ENCODE data around the gene PEAK3. TPM values are rescaled to one million over a fixed set of nuclear protein-coding genes. Genes with fewer than 3 reads are reported as not detected.
A peak's percentile ranks its signal among the peaks of the same experiment; 100 is the strongest.

The PEAK3 gene
- total and polyA plus RNA-seq, 3 experiments from 2014 or later: 0.79 TPM; not detected in 2

GRCh38 chr19:2277138-2277537 lies 4.8 kb downstream of the PEAK3 start:
- peak overlapping the region in 3 of 8 donors; percentile 43 to 83 (median 63) for H3K27ac Mint-ChIP-seq
- H3K27me3 Mint-ChIP-seq: no peaks in the 10 kb centered on the region
- H3K4me3 Mint-ChIP-seq: peak overlapping the region in 3 of 7 donors; percentile 41 to 80 (median 75)
- Histone ChIP-seq H3K27me3 (ENCODE audit: insufficient read depth, low read length, poor library complexity, severe bottlenecking) (no peaks in the 10 kb centered on the region), H3K4me3 (ENCODE audit: low read length) (no peak overlapping the region), H3K27ac (ENCODE audit: low read depth, low read length) (no peak overlapping the region), H3K9me3 (ENCODE audit: low read length) (no peaks in the 10 kb centered on the region), H3K4me1 (ENCODE audit: insufficient read depth, low read length) (peaks cover 33% of the 10 kb centered on the region), H3K36me3 (ENCODE audit: insufficient read depth, low read length) (peaks cover 6% of the 10 kb centered on the region)
- no peak for DNase-seq
- peaks cover 24 to 42% (median 28%) of the 10 kb centered on the region in 3 donors for H3K4me1 Mint-ChIP-seq
- POLR2A ChIA-PET: interaction anchor here (2.2 kb wide), 1 partner anchor 12 kb away, joined by 11 read pairs; no protein-coding TSS in a partner anchor
- peaks cover 0 to 34% (median 4%) of the 10 kb centered on the region in 3 donors for H3K36me3 Mint-ChIP-seq
- CTCF ChIA-PET: interaction anchor here (0.8 to 1.6 kb wide), 4 partner anchors 9 to 334 kb away, joined by 3 to 4 read pairs (median 3); no protein-coding TSS in a partner anchor
- H3K9me3 Mint-ChIP-seq: no peaks in the 10 kb centered on the region

GRCh38 chr19:2276429-2276986 lies 5.5 kb downstream of the PEAK3 start:
- ChIA-PET CTCF (interaction anchor here (1.2 to 6.8 kb wide), 4 partner anchors 13 to 335 kb away, joined by 3 to 70 read pairs (median 8); partner anchors contain the start of genes PLEKHJ1 and SF3A2), POLR2A (interaction anchor here (1.0 to 2.2 kb wide), 2 partner anchors 13 to 117 kb away, joined by 4 to 11 read pairs; no protein-coding TSS in a partner anchor)
- Mint-ChIP-seq H3K27me3 (peaks cover 0 to 3% of the 10 kb centered on the region in 2 donors), H3K27ac (peak overlapping the region in 2 of 8 donors; percentile 11 to 83), H3K36me3 (peaks cover 0 to 40% (median 8%) of the 10 kb centered on the region in 3 donors), H3K4me3 (no peak overlapping the region), H3K4me1 (peaks cover 25 to 42% (median 29%) of the 10 kb centered on the region in 3 donors), H3K9me3 (no peaks in the 10 kb centered on the region)
- Histone ChIP-seq H3K27me3 (ENCODE audit: insufficient read depth, low read length, poor library complexity, severe bottlenecking) (no peaks in the 10 kb centered on the region), H3K9me3 (ENCODE audit: low read length) (no peaks in the 10 kb centered on the region), H3K27ac (ENCODE audit: low read depth, low read length) (no peak overlapping the region), H3K4me1 (ENCODE audit: insufficient read depth, low read length) (peaks cover 33% of the 10 kb centered on the region), H3K4me3 (ENCODE audit: low read length) (no peak overlapping the region), H3K36me3 (ENCODE audit: insufficient read depth, low read length) (peaks cover 10% of the 10 kb centered on the region)
- DNase-seq: no peak

GRCh38 chr19:2275588-2276428 lies 6.2 kb downstream of the PEAK3 start:
- Histone ChIP-seq H3K4me3 (ENCODE audit: low read length) (no peak overlapping the region), H3K9me3 (ENCODE audit: low read length) (no peaks in the 10 kb centered on the region), H3K27ac (ENCODE audit: low read depth, low read length) (no peak overlapping the region), H3K4me1 (ENCODE audit: insufficient read depth, low read length) (peaks cover 36% of the 10 kb centered on the region), H3K27me3 (ENCODE audit: insufficient read depth, low read length, poor library complexity, severe bottlenecking) (no peaks in the 10 kb centered on the region), H3K36me3 (ENCODE audit: insufficient read depth, low read length) (peaks cover 13% of the 10 kb centered on the region)
- Mint-ChIP-seq H3K4me1 (peaks cover 27 to 43% (median 31%) of the 10 kb centered on the region in 3 donors), H3K27ac (no peak overlapping the region), H3K27me3 (peaks cover 0 to 4% of the 10 kb centered on the region in 2 donors), H3K9me3 (no peaks in the 10 kb centered on the region), H3K4me3 (no peak overlapping the region), H3K36me3 (peaks cover 0 to 45% (median 9%) of the 10 kb centered on the region in 3 donors)
- ChIA-PET CTCF (interaction anchor here (1.1 to 6.8 kb wide), 13 partner anchors 9 to 133 kb away, joined by 3 to 70 read pairs (median 12); partner anchors contain the start of genes PEAK3, PLEKHJ1 and SF3A2), POLR2A (interaction anchor here (0.9 to 7.8 kb wide), 5 partner anchors 7 to 118 kb away, joined by 4 to 67 read pairs (median 7); partner anchors contain the start of genes PEAK3 and SF3A2)
- DNase-seq: no peak

- H3K9me3 ChIP-seq (ENCODE audit: low read length): no peaks in the 10 kb centered on the region
- Mint-ChIP-seq H3K36me3 (peaks cover 0 to 46% (median 9%) of the 10 kb centered on the region in 3 donors), H3K4me3 (peak overlapping the region in 4 of 7 donors; percentile 31 to 64 (median 38)), H3K9me3 (no peaks in the 10 kb centered on the region), H3K27me3 (peaks cover 0 to 4% of the 10 kb centered on the region in 2 donors), H3K4me1 (peaks cover 27 to 41% (median 31%) of the 10 kb centered on the region in 3 donors), H3K27ac (peak overlapping the region in 7 of 8 donors; percentile 35 to 96 (median 76))
- DNase-seq: peak in 3 of 5 donors; percentile 51 to 74 (median 53)
- CTCF ChIA-PET: interaction anchor here (1.1 to 6.8 kb wide), 16 partner anchors 9 to 134 kb away, joined by 3 to 70 read pairs (median 8); partner anchors contain the start of genes PEAK3, PLEKHJ1 and SF3A2
- POLR2A ChIA-PET: interaction anchor here (0.6 to 7.8 kb wide), 10 partner anchors 8 to 203 kb away, joined by 3 to 67 read pairs (median 4); partner anchors contain the start of genes LSM7, PEAK3, SF3A2 and SPPL2B
- peaks cover 36% of the 10 kb centered on the region for H3K4me1 ChIP-seq (ENCODE audit: insufficient read depth, low read length)
- no peak overlapping the region for H3K27ac ChIP-seq (ENCODE audit: low read depth, low read length)
- peaks cover 13% of the 10 kb centered on the region for H3K36me3 ChIP-seq (ENCODE audit: insufficient read depth, low read length)
- no peaks in the 10 kb centered on the region for H3K27me3 ChIP-seq (ENCODE audit: insufficient read depth, low read length, poor library complexity, severe bottlenecking)
- no peak overlapping the region for H3K4me3 ChIP-seq (ENCODE audit: low read length)
Measured at GRCh38 chr19:2274931-2275535, 6.9 kb downstream of the PEAK3 start.

- ChIA-PET POLR2A (interaction anchor here (0.6 to 7.8 kb wide), 9 partner anchors 9 to 203 kb away, joined by 3 to 67 read pairs (median 3); partner anchors contain the start of genes LSM7, PEAK3, SF3A2 and SPPL2B), CTCF (interaction anchor here (0.8 to 6.8 kb wide), 18 partner anchors 10 to 135 kb away, joined by 3 to 70 read pairs (median 5); partner anchors contain the start of genes PEAK3, PLEKHJ1 and SF3A2)
- H3K4me3 Mint-ChIP-seq: peak overlapping the region; percentile 11 to 99 (median 63)
- peaks cover 0 to 3% (median 0%) of the 10 kb centered on the region in 5 donors for H3K9me3 Mint-ChIP-seq
- no peak for DNase-seq
- H3K27ac ChIP-seq (ENCODE audit: low read depth, low read length): no peak overlapping the region
- H3K9me3 ChIP-seq (ENCODE audit: low read length): no peaks in the 10 kb centered on the region
- H3K36me3 Mint-ChIP-seq: peaks cover 0 to 52% (median 9%) of the 10 kb centered on the region in 3 donors
- peaks cover 27 to 41% (median 31%) of the 10 kb centered on the region in 3 donors for H3K4me1 Mint-ChIP-seq
- peaks cover 36% of the 10 kb centered on the region for H3K4me1 ChIP-seq (ENCODE audit: insufficient read depth, low read length)
- H3K27ac Mint-ChIP-seq: peak overlapping the region; percentile 70 to 96 (median 84)
- peaks cover 13% of the 10 kb centered on the region for H3K36me3 ChIP-seq (ENCODE audit: insufficient read depth, low read length)
- no peaks in the 10 kb centered on the region for H3K27me3 ChIP-seq (ENCODE audit: insufficient read depth, low read length, poor library complexity, severe bottlenecking)
- no peak overlapping the region for H3K4me3 ChIP-seq (ENCODE audit: low read length)
- peaks cover 0 to 6% of the 10 kb centered on the region in 2 donors for H3K27me3 Mint-ChIP-seq
Measured at GRCh38 chr19:2274185-2274711, 7.7 kb downstream of the PEAK3 start.

- Mint-ChIP-seq H3K4me1 (peaks cover 29 to 43% (median 32%) of the 10 kb centered on the region in 3 donors), H3K9me3 (peaks cover 0 to 3% (median 0%) of the 10 kb centered on the region in 5 donors), H3K4me3 (peak overlapping the region; percentile 61 to 99 (median 77)), H3K27ac (peak overlapping the region; percentile 70 to 96 (median 86)), H3K27me3 (peaks cover 0 to 7% of the 10 kb centered on the region in 2 donors), H3K36me3 (peaks cover 0 to 52% (median 9%) of the 10 kb centered on the region in 3 donors)
- peaks cover 13% of the 10 kb centered on the region for H3K36me3 ChIP-seq (ENCODE audit: insufficient read depth, low read length)
- H3K9me3 ChIP-seq (ENCODE audit: low read length): no peaks in the 10 kb centered on the region
- H3K27ac ChIP-seq (ENCODE audit: low read depth, low read length): peak overlapping the region; percentile 70
- H3K27me3 ChIP-seq (ENCODE audit: insufficient read depth, low read length, poor library complexity, severe bottlenecking): no peaks in the 10 kb centered on the region
- POLR2A ChIA-PET: interaction anchor here (0.5 to 7.8 kb wide), 9 partner anchors 9 to 204 kb away, joined by 3 to 73 read pairs (median 4); partner anchors contain the start of genes PEAK3 and SF3A2
- CTCF ChIA-PET: interaction anchor here (0.8 to 6.8 kb wide), 16 partner anchors 11 to 136 kb away, joined by 3 to 70 read pairs (median 12); partner anchors contain the start of genes PEAK3, PLEKHJ1 and SF3A2
- H3K4me1 ChIP-seq (ENCODE audit: insufficient read depth, low read length): peaks cover 39% of the 10 kb centered on the region
- peak overlapping the region; percentile 51 for H3K4me3 ChIP-seq (ENCODE audit: low read length)
- DNase-seq: peak; percentile 75 to 88 (median 79)
Measured at GRCh38 chr19:2273356-2274184, 8.4 kb downstream of the PEAK3 start.

Data from CD8-positive, alpha-beta memory T cell (primary cell).